Astrocyte of the spinal cord (primary cell): Measurements from ENCODE around the gene LUC7L.
"Not testable (repeated sequence)": the region's sequence is repeated elsewhere in the genome, so short reads cannot be mapped to it uniquely, and the experiment has no call there.

Experiments
- DNase-seq: peaks from one replicate; pipeline ENCODE4 v3.0.0; 2011; ENCODE audit warnings: low read depth, low spot score
- H3K4me3 ChIP-seq: 2 replicates; pipeline ENCODE4 v1.5.1; 2011; ENCODE audit warnings: low read depth, mild to moderate bottlenecking, low read length, moderate library complexity
- in situ Hi-C: cut with HindIII; loops from 2 replicates; pipeline ENCODE4 v1.10.0; 2017; ENCODE audit warnings: low sequenced_read_pairs
- TF ChIP-seq, protein P1 (sequence below): IDR thresholded peaks from 2 replicates; pipeline ENCODE4 v1.5.1; 2012; ENCODE audit warnings: low read depth, mild to moderate bottlenecking, low read length, inconsistent platforms

Gene LUC7L

DNA sequence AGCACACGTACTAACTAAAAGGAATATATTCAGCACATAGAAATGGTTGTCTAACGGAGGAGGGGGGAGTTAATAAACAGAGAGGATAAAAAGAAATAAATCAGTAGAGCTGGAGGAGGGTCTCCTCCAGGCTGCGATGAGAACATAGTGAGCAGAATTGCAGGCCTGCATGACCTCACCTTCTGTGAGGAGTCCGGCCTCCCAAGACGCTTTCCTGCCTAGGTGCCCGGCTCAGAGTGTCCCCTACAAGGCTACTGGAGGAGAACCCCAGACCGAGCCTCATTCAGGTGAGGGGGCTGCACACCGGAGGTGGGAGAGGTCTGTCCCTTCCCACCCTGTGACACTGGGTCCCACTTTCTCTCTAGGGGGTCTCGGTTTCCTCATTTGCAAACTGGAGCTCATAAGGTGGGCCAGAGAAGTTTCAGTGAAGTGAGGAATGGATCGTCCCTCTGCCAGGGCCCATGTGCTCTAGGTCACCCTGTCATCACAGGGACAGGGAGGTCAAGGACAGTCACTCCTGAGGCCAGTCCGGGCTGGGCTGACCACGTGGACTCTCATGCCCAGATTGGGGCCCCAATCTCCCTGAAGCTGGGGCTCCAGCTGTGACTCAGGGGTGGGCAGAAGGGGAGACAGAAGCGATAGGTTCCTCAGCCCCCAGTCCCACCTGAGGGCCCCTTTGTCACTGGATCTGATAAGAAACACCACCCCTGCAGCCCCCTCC, 66.8 kb downstream of the LUC7L start:
- in situ Hi-C loops, result no loop called here
- no peak for DNase-seq
- TF ChIP-seq, protein P1, sequence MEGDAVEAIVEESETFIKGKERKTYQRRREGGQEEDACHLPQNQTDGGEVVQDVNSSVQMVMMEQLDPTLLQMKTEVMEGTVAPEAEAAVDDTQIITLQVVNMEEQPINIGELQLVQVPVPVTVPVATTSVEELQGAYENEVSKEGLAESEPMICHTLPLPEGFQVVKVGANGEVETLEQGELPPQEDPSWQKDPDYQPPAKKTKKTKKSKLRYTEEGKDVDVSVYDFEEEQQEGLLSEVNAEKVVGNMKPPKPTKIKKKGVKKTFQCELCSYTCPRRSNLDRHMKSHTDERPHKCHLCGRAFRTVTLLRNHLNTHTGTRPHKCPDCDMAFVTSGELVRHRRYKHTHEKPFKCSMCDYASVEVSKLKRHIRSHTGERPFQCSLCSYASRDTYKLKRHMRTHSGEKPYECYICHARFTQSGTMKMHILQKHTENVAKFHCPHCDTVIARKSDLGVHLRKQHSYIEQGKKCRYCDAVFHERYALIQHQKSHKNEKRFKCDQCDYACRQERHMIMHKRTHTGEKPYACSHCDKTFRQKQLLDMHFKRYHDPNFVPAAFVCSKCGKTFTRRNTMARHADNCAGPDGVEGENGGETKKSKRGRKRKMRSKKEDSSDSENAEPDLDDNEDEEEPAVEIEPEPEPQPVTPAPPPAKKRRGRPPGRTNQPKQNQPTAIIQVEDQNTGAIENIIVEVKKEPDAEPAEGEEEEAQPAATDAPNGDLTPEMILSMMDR, result no peak
- no peak overlapping the region for H3K4me3 ChIP-seq

DNA sequence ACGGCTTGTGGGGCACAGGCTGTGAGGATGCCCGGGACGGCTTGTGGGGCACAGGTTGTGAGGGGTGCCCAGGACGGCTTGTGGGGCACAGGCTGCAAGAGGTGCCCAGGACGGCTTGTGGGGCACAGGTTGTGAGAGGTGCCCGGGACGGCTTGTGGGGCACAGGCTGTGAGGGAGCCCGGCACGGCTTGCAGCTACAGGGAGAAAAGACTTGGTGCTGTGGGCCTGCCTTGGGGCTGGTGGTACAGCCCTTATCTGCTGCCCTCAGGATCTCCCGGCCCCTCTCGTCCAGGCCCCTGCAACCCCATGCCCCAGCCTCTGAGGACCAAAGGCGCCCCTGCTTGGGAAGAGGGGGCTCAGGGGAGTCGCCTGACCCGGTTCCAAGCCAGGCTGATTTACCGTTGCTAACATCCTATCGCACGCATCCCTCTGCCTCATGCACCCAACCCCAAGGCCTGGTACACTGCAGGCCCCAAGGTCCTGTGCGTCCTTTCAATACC, 68.5 kb downstream of the LUC7L start:
- TF ChIP-seq, protein P1, result no peak
- H3K4me3 ChIP-seq, result no peak overlapping the region
- no peak for DNase-seq
- in situ Hi-C loops, result no loop called here

DNA sequence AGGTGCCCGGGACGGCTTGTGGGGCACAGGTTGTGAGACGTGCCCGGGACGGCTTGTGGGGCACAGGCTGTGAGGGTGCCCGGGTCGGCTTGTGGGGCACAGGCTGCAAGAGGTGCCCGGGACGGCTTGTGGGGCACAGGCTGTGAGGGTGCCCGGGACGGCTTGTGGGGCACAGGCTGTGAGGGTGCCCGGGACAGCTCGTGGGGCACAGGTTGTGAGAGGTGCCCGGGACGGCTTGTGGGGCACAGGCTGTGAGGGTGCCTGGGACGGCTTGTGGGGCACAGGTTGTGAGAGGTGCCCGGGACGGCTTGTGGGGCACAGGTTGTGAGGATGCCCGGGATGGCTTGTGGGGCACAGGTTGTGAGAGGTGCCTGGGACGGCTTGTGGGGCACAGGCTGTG, 69.0 kb downstream of the LUC7L start:
- DNase-seq, H3K4me3 ChIP-seq, in situ Hi-C loops: not testable (repeated sequence)

DNA sequence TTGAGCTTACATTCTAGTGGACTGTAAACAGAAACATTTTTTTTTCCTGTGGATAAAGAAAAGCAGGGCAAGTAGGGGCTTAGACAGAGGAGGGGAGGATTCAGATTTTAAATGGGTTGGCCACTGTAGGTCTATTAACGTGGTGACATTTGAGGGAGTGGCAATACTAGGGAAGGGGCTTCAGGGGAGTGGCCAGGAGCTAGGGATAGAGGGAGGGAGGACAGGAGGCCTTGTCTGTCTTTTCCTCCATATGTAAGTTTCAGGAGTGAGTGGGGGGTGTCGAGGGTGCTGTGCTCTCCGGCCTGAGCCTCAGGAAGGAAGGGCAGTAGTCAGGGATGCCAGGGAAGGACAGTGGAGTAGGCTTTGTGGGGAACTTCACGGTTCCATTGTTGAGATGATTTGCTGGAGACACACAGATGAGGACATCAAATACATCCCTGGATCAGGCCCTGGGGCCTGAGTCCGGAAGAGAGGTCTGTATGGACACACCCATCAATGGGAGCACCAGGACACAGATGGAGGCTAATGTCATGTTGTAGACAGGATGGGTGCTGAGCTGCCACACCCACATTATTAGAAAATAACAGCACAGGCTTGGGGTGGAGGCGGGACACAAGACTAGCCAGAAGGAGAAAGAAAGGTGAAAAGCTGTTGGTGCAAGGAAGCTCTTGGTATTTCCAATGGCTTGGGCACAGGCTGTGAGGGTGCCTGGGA, 70.0 kb downstream of the LUC7L start:
- H3K4me3 ChIP-seq, result no peak overlapping the region
- in situ Hi-C loops, result no loop called here
- DNase-seq, result no peak
- TF ChIP-seq, protein P1, result no peak

DNA sequence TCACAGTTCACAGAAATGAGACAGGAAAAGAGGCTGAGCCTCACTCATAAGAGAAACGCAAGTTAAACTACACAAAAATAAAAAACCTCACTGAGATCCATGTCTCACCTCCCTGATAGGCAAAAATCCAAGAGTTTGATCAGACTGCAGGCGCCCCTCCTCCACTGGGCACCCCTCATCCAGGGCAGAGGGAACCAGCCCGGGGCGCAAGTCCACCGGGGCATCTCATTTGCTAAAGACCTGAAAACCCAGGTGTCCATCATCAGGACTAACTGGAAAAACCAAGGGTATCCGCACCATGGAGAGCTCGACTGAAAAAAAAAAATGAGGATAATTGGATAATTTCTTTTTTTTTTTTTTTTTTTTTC, 74.2 kb downstream of the LUC7L start:
- in situ Hi-C loops, result no loop called here
- no peak overlapping the region for H3K4me3 ChIP-seq
- DNase-seq, result no peak
- TF ChIP-seq, protein P1, result no peak

- in situ Hi-C loops, result no loop called here
- TF ChIP-seq, protein P1, result no peak
- peak overlapping the region; percentile 45 for H3K4me3 ChIP-seq
- peak; percentile 31 for DNase-seq
Observed at GRCh38 chr16:154217-155030, 74.8 kb downstream of the LUC7L start.

- DNase-seq, H3K4me3 ChIP-seq, in situ Hi-C loops: not testable (repeated sequence)
Observed at GRCh38 chr16:153550-154216, 75.6 kb downstream of the LUC7L start.

DNA sequence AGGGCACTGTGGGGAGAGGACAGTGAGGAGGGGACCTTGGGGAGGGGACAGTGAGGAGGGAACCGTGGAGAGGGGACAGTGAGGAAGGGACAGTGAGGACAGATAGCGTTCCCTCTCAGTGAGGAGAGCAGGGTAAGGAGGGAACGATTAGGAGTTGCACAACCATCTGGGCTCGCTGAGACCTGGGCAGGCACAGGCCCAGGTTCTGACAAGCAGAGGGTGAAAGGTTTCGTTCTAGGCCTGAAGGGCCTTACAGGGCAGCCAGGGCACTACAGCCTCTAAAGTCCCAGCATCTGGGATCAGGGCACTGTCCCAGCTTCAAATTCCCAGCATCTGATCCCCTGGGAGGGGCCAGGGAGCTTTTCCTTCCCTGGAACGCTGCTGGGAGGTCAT, 76.1 kb downstream of the LUC7L start:
- in situ Hi-C loops, H3K4me3 ChIP-seq, DNase-seq: not testable (repeated sequence)
